ENCODE results near the gene FOXF2. TPM values are rescaled to one million over a fixed set of nuclear protein-coding genes. Genes with fewer than 3 reads are reported as not detected.

FOXF2 gene
- total RNA-seq, 1 donor from 2014 or later, result 0.58 TPM

- ATAC-seq (no peak), DNase-seq (ENCODE audit: low spot score) (no peak)
- intact Hi-C loops (cut with DNase I), result no loop called here
Observed at GRCh38 chr6:1423578-1423977, 34.2 kb downstream of the FOXF2 start.

DNA sequence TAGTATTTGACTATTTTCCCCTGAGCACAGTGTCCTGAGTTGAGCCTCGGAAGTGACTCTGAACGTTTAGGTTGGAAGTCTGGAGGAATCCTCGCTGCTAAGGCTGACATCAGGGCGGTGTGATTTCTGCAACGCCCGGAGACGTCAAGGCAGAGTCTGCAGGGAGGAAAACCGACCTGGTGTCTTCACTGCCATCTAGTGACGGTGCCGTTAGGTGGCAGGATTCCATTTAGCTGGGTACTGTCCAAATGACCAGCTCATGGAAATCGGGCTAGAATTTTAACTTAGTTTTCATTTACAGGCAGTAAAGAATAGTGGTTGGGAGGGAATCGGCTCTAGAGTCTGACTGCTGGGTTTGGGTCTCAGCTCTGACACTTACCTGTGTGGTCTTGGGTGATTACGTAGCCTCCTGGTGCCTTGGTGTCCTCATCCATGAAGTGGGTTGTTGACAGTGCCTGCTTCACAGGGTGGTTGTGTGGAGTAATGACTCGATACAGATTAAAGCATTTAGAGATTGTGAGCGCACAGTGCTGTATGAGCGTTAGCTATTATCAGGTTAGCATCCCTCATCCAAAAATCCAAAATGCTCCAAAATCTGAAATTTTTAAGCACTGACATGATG lies 35.0 kb downstream of the FOXF2 start:
- intact Hi-C loops (cut with DNase I), result no loop called here
- peak; percentile 49 for ATAC-seq
- no peak for DNase-seq (ENCODE audit: low spot score)

DNA sequence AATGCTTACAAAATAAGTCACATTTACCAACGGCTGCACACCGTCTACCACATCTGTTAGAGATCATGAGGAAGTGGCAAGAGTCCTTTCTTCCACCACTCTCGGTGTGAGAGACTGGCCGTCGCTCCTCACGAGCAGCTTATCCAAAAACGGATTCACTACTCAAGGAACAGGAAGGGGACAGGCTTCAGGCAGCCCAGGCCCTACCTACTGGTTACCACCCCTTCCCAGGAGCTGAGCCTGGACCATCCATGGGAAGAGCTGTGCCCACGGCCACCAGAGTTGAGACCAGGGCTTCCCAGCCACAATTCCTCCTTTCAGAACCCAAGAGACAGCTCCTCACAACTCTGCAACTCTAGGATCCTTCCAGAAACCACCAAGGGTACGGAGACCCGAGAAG lies 37.0 kb downstream of the FOXF2 start:
- intact Hi-C loops (cut with DNase I), result no loop called here
- DNase-seq (ENCODE audit: low spot score) (no peak), ATAC-seq (peak; percentile 51)

- no peak for ATAC-seq
- DNase-seq (ENCODE audit: low spot score), result no peak
- intact Hi-C loops (cut with DNase I), result no loop called here
Observed at GRCh38 chr6:1435806-1436205, 46.4 kb downstream of the FOXF2 start.

GRCh38 chr6:1436334-1437306 lies 47.2 kb downstream of the FOXF2 start:
- intact Hi-C loops (cut with DNase I), result no loop called here
- peak; percentile 36 for DNase-seq (ENCODE audit: low spot score)
- peak; percentile 75 for ATAC-seq

DNA sequence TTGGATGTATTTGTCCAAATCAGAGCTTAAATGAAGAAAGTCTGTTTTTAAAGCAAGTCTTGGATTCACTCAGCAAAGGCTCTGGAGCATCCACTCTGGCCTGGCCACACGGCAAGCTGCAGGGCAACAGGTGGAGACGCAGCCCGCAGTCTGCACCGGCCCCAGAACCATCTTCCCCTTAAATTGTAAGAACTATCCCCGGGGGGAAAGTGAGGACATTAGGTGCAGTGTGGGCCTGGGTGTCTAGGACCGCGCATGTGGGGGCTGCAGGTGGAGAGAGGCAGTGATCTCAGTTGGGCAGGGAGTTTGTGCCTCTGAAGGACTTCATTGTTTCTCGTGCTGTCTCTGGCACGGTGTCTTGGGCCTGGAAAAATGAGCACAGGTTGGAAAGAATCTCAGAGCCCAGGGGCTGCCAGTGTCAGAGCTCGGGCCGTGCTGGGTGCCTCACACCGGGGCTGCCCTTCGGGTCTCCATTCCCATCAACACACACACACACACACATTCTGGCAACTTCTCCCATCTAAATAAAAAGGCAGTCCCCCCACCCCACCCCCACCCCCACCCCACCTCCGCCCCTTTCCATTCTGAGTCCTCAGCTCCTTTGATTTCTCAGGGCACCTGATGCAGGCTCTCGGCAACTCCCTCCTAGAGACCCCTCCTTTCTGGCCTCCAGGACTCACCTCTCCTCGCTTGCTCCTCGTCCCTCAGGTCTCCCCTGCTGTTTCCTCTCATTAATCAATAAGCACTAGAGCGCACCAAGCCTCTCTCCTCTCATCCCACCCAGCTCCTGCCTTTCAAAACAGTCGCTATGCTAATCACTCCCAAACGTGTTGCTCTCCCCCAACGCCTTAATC lies 48.4 kb downstream of the FOXF2 start:
- no peak for DNase-seq (ENCODE audit: low spot score)
- ATAC-seq, result no peak
- intact Hi-C loops (cut with DNase I), result no loop called here

DNA sequence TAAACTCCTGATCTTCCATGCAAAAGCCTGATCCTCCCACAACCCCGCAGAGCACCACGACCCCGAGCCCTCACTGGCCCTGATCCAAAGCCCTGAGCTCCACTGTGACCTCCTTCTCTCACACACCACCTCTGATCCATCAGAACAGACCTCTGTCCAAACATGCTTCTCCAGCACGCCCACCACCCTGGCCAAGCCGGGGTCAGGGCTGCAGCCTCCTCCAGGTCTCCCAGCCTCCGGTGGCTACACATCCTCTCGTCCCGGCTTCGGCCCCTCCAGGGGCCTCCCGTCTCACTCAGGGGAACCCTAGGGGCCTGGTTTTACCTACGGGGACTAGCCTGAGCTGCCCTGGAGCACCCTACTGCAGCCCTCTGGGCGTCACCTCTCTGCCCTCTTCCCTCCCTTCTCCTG lies 49.1 kb downstream of the FOXF2 start:
- DNase-seq (ENCODE audit: low spot score) (no peak), ATAC-seq (no peak)
- intact Hi-C loops (cut with DNase I), result no loop called here

- no peak for ATAC-seq
- intact Hi-C loops (cut with DNase I), result no loop called here
- no peak for DNase-seq (ENCODE audit: low spot score)
Observed at GRCh38 chr6:1439349-1439748, 50.0 kb downstream of the FOXF2 start.

GRCh38 chr6:1442929-1443328 lies 53.6 kb downstream of the FOXF2 start:
- ATAC-seq, result no peak
- no peak for DNase-seq (ENCODE audit: low spot score)
- intact Hi-C loops (cut with DNase I), result no loop called here

Small RNAs within 50 kb of the gene (microRNA-seq; reads per million reads assigned to microRNA genes)
- not detected for gene MIR6720

Other genes starting within 250 kb of the FOXF2 start
- gene FOXQ1, start 77.5 kb upstream of the FOXF2 start, total RNA-seq, result 1.7 TPM
- gene FOXC1, start 220.3 kb downstream of the FOXF2 start, total RNA-seq, result 61.8 TPM

All from sciatic nerve (tissue), 2 donors.